ENCODE results near the gene CRYBB3.
"Not testable (repeated sequence)": the region's sequence is repeated elsewhere in the genome, so short reads cannot be mapped to it uniquely, and the experiment has no call there.

The CRYBB3 gene

GRCh38 chr22:25207553-25208157, 8.0 kb downstream of the CRYBB3 start:
- no peak for DNase-seq

DNA sequence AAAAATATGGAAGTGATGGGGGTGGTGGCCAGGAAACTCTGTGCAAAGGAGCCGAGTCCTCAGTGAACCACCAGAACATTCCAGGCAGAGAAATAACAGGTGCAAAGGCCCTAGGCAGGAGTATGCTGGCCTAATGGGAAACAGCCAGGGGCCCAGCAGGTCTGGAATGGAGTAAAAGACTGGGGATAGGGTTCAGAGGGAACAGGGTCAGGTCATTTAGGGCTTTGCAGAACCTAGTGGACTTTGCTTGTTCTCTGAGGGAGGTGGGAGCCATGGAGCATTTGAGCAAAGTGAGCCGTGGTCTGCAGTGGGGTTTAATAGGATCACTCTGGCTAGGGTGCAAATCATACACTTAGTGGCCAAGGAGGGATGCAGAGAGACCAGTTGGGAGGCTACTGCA, 8.7 kb downstream of the CRYBB3 start:
- no peak for DNase-seq

GRCh38 chr22:25208743-25209505, 9.3 kb downstream of the CRYBB3 start:
- DNase-seq: no peak

- DNase-seq: no peak
Measured at GRCh38 chr22:25210793-25211192, 11.1 kb downstream of the CRYBB3 start.

DNA sequence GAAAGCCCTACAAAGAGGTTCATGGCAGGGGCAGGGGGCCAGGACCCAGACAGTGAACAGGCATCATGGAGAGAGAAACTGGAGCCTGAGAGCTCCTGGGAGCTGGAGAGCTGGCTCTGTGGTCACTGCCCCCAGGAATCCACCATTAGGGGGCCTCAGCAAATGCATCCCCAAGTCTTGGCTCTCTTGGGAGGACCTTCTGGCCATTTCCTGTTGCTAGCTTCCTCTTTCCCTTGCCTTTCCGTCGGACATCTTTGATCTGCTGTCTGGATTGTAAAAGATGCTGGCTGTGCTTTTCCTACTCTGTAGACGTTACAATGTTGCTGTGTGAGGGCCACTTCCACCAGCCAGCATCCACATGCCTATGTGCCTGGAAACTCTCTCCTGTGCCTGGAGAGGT, 12.7 kb downstream of the CRYBB3 start:
- DNase-seq: no peak

DNA sequence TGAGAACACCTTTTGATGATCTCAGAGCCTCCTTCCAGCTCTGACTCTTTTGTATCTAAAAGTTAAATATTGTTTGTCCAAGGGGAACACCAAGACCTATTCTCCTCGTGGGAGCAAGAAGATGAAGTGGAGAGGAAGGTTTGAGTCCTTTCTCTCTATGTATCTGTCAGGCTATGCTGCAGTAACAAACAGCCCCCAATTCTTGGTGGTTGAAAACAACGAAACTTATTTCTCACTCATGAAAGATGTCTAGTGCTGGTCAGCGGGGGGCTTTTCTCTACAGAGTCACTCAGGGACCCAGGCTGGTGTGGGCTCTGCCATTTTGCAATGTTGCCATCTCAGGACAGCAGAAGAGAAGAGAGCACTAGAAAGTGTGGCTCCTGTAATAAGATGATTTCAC, 13.6 kb downstream of the CRYBB3 start:
- no peak for DNase-seq

- no peak for DNase-seq
Measured at GRCh38 chr22:25216230-25216629, 16.6 kb downstream of the CRYBB3 start.

GRCh38 chr22:25219211-25219689, 19.6 kb downstream of the CRYBB3 start, which contains the start of gene CRYBB2:
CRYBB2 (plus strand) TSS chr22:25219639; CDS start chr22:25221430, 1,791 bp downstream.
- no peak for DNase-seq

DNA sequence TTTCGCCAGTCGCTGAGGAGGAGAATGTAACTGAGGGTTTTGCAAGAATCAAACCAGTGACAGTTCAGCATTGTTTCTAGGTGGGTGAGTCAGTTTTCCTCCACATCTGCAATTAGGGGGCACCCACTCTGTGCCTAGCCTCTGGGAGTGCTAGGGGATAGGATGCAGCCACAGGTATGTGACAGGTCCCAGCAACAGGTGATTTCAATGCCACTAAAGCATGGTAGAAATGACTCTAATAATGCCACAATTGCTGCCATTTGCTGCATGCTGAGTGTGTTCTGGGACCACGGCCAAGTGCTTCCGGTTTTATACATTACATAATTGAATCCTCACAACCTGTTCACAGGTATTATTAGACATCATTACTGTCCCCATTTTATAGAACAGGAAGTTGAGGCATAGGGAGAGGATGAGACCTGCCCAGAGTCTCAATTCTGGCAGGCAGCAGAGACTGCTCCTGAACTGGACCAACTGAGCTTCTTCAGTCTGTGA, 20.3 kb downstream of the CRYBB3 start:
- peak; percentile 5 for DNase-seq

- DNase-seq: no peak
Measured at GRCh38 chr22:25221790-25222189, 22.1 kb downstream of the CRYBB3 start.

GRCh38 chr22:25223269-25223850, 23.7 kb downstream of the CRYBB3 start:
- DNase-seq: no peak

GRCh38 chr22:25228822-25229221, 29.2 kb downstream of the CRYBB3 start:
- DNase-seq: no peak

DNA sequence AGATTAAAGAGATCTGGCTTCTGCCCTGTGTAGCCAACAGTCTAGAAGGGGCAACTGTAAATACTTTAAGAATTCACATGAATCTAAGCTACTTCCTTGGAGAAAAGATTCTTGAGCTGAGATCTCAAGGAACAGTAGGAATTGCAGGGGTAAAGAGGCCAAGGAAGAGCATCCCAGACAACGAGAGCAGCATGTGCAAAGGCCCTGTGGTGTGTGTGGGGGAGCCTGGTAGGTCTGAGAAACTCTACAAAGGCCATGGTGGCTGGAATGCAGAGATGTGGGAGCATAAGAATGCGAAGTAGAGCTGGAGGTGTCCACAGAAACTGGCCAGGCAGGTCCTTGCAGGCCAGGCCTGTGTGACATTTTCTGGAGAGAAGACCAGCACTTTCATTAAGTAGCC, 31.1 kb downstream of the CRYBB3 start:
- DNase-seq: not testable (repeated sequence)

GRCh38 chr22:25232301-25232700, 32.6 kb downstream of the CRYBB3 start:
- DNase-seq: no peak

- DNase-seq: not testable (repeated sequence)
Measured at GRCh38 chr22:25233706-25234105, 34.0 kb downstream of the CRYBB3 start.

GRCh38 chr22:25235547-25236290, 36.1 kb downstream of the CRYBB3 start:
- DNase-seq: peak; percentile 14

GRCh38 chr22:25236417-25236816, 36.8 kb downstream of the CRYBB3 start:
- DNase-seq: no peak

GRCh38 chr22:25237503-25237902, 37.8 kb downstream of the CRYBB3 start:
- DNase-seq: no peak

DNA sequence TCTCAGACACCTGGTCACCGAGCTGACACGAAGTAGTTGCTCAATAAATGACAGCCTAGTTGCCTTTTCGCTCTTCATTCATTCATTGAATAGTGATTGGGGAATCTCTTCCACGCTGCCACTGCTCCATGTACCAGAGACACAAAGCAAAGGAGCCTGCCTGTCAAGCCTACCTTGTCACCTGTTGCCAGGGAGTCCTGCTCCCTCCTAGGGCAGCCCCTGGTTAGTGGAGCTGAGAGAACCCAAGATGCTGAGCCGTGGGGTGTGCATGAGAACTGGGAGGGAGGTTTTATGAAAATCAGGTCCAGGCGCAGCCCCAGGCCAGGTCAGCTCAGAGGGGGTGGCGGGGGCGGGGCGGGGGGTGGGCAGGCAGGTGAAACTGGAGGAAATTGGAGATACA, 38.4 kb downstream of the CRYBB3 start:
- not testable (repeated sequence) for DNase-seq

- not testable (repeated sequence) for DNase-seq
Measured at GRCh38 chr22:25255169-25255568, 55.5 kb downstream of the CRYBB3 start.

Data from DMS79 treated with DMSO at 0.1 percent for 48 hours (cell line).